PFSK-1 (cell line): ENCODE data around the gene CCDC188.

Experiments
- FOXP2 ChIP-seq: optimal IDR thresholded peaks from 2 replicates; pipeline ENCODE3; 2011; ENCODE audit warnings: borderline replicate concordance, control low read depth, inconsistent platforms; ENCODE audit not compliant: insufficient read depth; ENCODE audit errors: extremely low read length, extremely low read depth
- POLR2AphosphoS5 ChIP-seq: IDR thresholded peaks from 2 replicates; pipeline ENCODE4 v1.6.1; 2012; ENCODE audit warnings: low read depth, mild to moderate bottlenecking, control low read depth, low read length, moderate library complexity

DNA sequence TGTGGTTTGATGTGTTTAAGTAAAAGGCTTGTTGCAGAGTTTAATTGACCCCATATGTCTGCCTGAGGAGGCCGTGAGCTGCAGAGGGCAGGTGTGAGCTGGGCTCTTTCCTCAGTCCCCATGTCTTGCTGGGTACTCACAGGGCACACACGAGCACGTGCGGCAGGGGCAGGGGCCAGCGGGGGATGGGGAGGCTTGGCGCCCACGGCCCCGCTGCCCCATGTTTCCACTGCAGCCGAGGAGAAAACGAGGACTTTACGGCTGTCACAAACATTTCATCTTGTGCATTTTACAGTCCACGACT lies 24.7 kb upstream of the CCDC188 start:
- TF ChIP-seq POLR2AphosphoS5 (no peak), FOXP2 (no peak)
